T-cell (primary cell): ENCODE measurements around the gene KCNJ12. TPM values are rescaled to one million over a fixed set of nuclear protein-coding genes. Genes with fewer than 3 reads are reported as not detected.
"Not testable (repeated sequence)": the region's sequence is repeated elsewhere in the genome, so short reads cannot be mapped to it uniquely, and the experiment has no call there.

Experiments
- ATAC-seq, 4 experiments: fragments of 200-7000 bp in 3 of 4; fragments of 150-1000 bp in 1 of 4; cut with Tn5 transposase; replicated peaks in 1 of 4; 1 replicate in 3 of 4; 2 replicates in 1 of 4; pipeline ENCODE4 v1.10.0; 2021; ENCODE audit warnings: moderate library complexity in 3 of 4, mild to moderate bottlenecking in 2 of 4, moderate number of reproducible peaks in 1 of 4
- CTCF ChIA-PET, 2 donors: fragments of 300-600 bp; sonication (Branson Sonifier 250); formaldehyde crosslinking; loops; one replicate each; lab custom pipeline; 2022; ENCODE audit warnings: antibody characterized with exemption in 2 of 2; lab: Charles Lee
- POLR2A ChIA-PET, 2 donors: fragments of 300-600 bp; sonication (Branson Sonifier 250); formaldehyde crosslinking; loops; one replicate each; lab custom pipeline; 2022; ENCODE audit warnings: antibody characterized with exemption in 2 of 2; lab: Charles Lee
- DNase-seq, 35 experiments: peaks; one replicate each; pipeline versions ENCODE4 v3.0.0 to v3.0.0-alpha.2; 2013 to 2023
- H3K27ac ChIP-seq: one replicate; pipeline ENCODE4 v1.5.1; 2013; ENCODE audit warnings: low read length
- H3K27me3 ChIP-seq, 2 experiments: replicated peaks in 1 of 2; 1 replicate in 1 of 2; 2 replicates in 1 of 2; pipeline versions ENCODE4 v1.6.1 to v1.7.0; 2013; ENCODE audit warnings: low read length in 1 of 2, mixed read lengths in 1 of 2; ENCODE audit not compliant: control insufficient read depth in 2 of 2, insufficient read depth in 2 of 2; ENCODE audit errors: extremely low read depth in 1 of 2
- H3K36me3 ChIP-seq, 2 donors: 1 replicate in 1 of 2; 2 replicates in 1 of 2; pipeline versions ENCODE4 v1.6.1 to v1.7.0; 2013; ENCODE audit warnings: low read length in 1 of 2; ENCODE audit not compliant: control insufficient read depth in 2 of 2, insufficient read depth in 1 of 2; ENCODE audit errors: extremely low read depth in 1 of 2
- H3K4me1 ChIP-seq, 2 experiments: 1 replicate in 1 of 2; 2 replicates in 1 of 2; pipeline versions ENCODE4 v1.6.1 to v1.7.0; 2013; ENCODE audit warnings: low read length in 2 of 2, mixed read lengths in 1 of 2; ENCODE audit not compliant: insufficient read depth in 2 of 2, control insufficient read depth in 1 of 2; ENCODE audit errors: extremely low read depth in 1 of 2
- H3K4me3 ChIP-seq, 2 donors: 1 replicate in 1 of 2; 2 replicates in 1 of 2; pipeline versions ENCODE4 v1.5.1 to v1.7.0; 2013; ENCODE audit warnings: mild to moderate bottlenecking in 2 of 2, low read length in 1 of 2, moderate library complexity in 1 of 2; ENCODE audit not compliant: control insufficient read depth in 1 of 2; ENCODE audit errors: extremely low read depth in 1 of 2
- H3K9me3 ChIP-seq: 2 replicates; pipeline ENCODE4 v1.7.0; 2013
- H3K27ac Mint-ChIP-seq, 2 donors: one replicate each; pipeline ENCODE4 v1.8.0; 2020 to 2021; ENCODE audit warnings: mild to moderate bottlenecking in 2 of 2, mixed read lengths in 2 of 2
- H3K27me3 Mint-ChIP-seq, 2 donors: one replicate each; pipeline ENCODE4 v1.8.0; 2021 to 2022; ENCODE audit warnings: mixed read lengths in 2 of 2
- H3K36me3 Mint-ChIP-seq: one replicate; pipeline ENCODE4 v1.8.0; 2021; ENCODE audit warnings: mixed read lengths
- H3K4me1 Mint-ChIP-seq, 3 donors: one replicate each; pipeline ENCODE4 v1.8.0; 2020 to 2022; ENCODE audit warnings: mixed read lengths in 3 of 3, mild to moderate bottlenecking in 1 of 3
- H3K4me3 Mint-ChIP-seq, 3 donors: one replicate each; pipeline ENCODE4 v1.8.0; 2020 to 2022; ENCODE audit warnings: mild to moderate bottlenecking in 3 of 3, mixed read lengths in 3 of 3, moderate library complexity in 3 of 3
- H3K9me3 Mint-ChIP-seq, 3 donors: one replicate each; pipeline ENCODE4 v1.8.0; 2020 to 2022; ENCODE audit warnings: mixed read lengths in 3 of 3
- WGBS: methylation state at CpG from one replicate; pipeline ENCODE4 v1.1.5; 2013; ENCODE audit warnings: missing lambda C conversion rate; ENCODE audit not compliant: insufficient coverage; 5-methylcytosine and 5-hydroxymethylcytosine counted together
- total RNA-seq, 35 experiments: library from RNA in 6 of 35; stranded (reverse) in 6 of 35; fragments of 120-200 nt in 1 of 35; gene quantifications; one replicate each; pipeline versions ENCODE4 v1.2.1 to v1.2.4 and lab custom pipeline; 2013 to 2026

The KCNJ12 gene
- total RNA-seq, 5 donors from 2014 or later (not counting 1 experiment from before 2014, with no cell fraction given) = 0.03 to 0.23 (median 0.10) TPM

GRCh38 chr17:21421421-21422310, 45.5 kb downstream of the KCNJ12 start:
- ATAC-seq, CTCF ChIA-PET, H3K27ac Mint-ChIP-seq, H3K36me3 Mint-ChIP-seq, H3K27ac ChIP-seq, H3K36me3 ChIP-seq, H3K9me3 Mint-ChIP-seq, POLR2A ChIA-PET, H3K4me3 ChIP-seq, H3K27me3 Mint-ChIP-seq, H3K9me3 ChIP-seq, DNase-seq: not testable (repeated sequence)
- Mint-ChIP-seq H3K4me1 (peaks cover 22 to 36% (median 25%) of the 10 kb centered on the region in 3 donors), H3K4me3 (peak overlapping the region in 1 of 3 donors; percentile 24)
- WGBS = 78% methylated on average over 20 of the region's 20 CpGs
- Histone ChIP-seq H3K4me1 (peaks cover 15 to 44% of the 10 kb centered on the region in 2 experiments), H3K27me3 (peaks cover 0 to 30% of the 10 kb centered on the region in 2 experiments)

GRCh38 chr17:21422311-21423189, 46.4 kb downstream of the KCNJ12 start:
- POLR2A ChIA-PET = interaction anchor here in 1 of 2 donors (0.6 kb wide), 3 partner anchors 26 to 380 kb away, joined by 3 to 10 read pairs (median 4); partner anchors contain the start of gene USP22
- 93% methylated on average over 3 of the region's 14 CpGs for WGBS
- Histone ChIP-seq H3K27me3 (peaks cover 0 to 30% of the 10 kb centered on the region in 2 experiments), H3K4me1 (peaks cover 15 to 41% of the 10 kb centered on the region in 2 experiments)
- ATAC-seq, H3K27ac ChIP-seq, H3K9me3 Mint-ChIP-seq, H3K36me3 Mint-ChIP-seq, DNase-seq, H3K9me3 ChIP-seq, H3K4me3 Mint-ChIP-seq, H3K36me3 ChIP-seq, H3K27me3 Mint-ChIP-seq, CTCF ChIA-PET, H3K4me3 ChIP-seq, H3K27ac Mint-ChIP-seq: not testable (repeated sequence)
- peaks cover 22 to 36% (median 25%) of the 10 kb centered on the region in 3 donors for H3K4me1 Mint-ChIP-seq

GRCh38 chr17:21423190-21423493, 47.0 kb downstream of the KCNJ12 start:
- H3K4me3 ChIP-seq, H3K9me3 Mint-ChIP-seq, CTCF ChIA-PET, H3K27ac Mint-ChIP-seq, ATAC-seq, H3K36me3 Mint-ChIP-seq, DNase-seq, H3K9me3 ChIP-seq, H3K4me3 Mint-ChIP-seq, H3K36me3 ChIP-seq, H3K27me3 Mint-ChIP-seq, H3K27ac ChIP-seq: not testable (repeated sequence)
- H3K4me1 Mint-ChIP-seq = peaks cover 20 to 30% (median 22%) of the 10 kb centered on the region in 3 donors
- Histone ChIP-seq H3K27me3 (peaks cover 0 to 30% of the 10 kb centered on the region in 2 experiments), H3K4me1 (peaks cover 13 to 35% of the 10 kb centered on the region in 2 experiments)
- POLR2A ChIA-PET = interaction anchor here in 1 of 2 donors (0.6 kb wide), 2 partner anchors 99 to 380 kb away, joined by 4 to 10 read pairs; partner anchors contain the start of gene USP22
- WGBS = 84% methylated on average over 9 of the region's 9 CpGs

GRCh38 chr17:21424697-21425096, 48.5 kb downstream of the KCNJ12 start:
- Histone ChIP-seq H3K4me1 (peaks cover 4 to 19% of the 10 kb centered on the region in 2 experiments), H3K27me3 (peaks cover 0 to 19% of the 10 kb centered on the region in 2 experiments)
- CTCF ChIA-PET, H3K9me3 Mint-ChIP-seq, H3K27me3 Mint-ChIP-seq, H3K4me3 ChIP-seq, DNase-seq, ATAC-seq, H3K27ac ChIP-seq, POLR2A ChIA-PET, H3K36me3 ChIP-seq, H3K36me3 Mint-ChIP-seq, H3K4me3 Mint-ChIP-seq, H3K27ac Mint-ChIP-seq, H3K9me3 ChIP-seq: not testable (repeated sequence)
- H3K4me1 Mint-ChIP-seq = peaks cover 11 to 19% (median 12%) of the 10 kb centered on the region in 3 donors
- 83% methylated on average over 4 of the region's 7 CpGs for WGBS

- Mint-ChIP-seq H3K27me3 (peaks cover 0 to 3% of the 10 kb centered on the region in 2 donors), H3K36me3 (no peaks in the 10 kb centered on the region), H3K27ac (no peak overlapping the region), H3K4me3 (no peak overlapping the region), H3K4me1 (peaks cover 5 to 13% (median 6%) of the 10 kb centered on the region in 3 donors), H3K9me3 (no peaks in the 10 kb centered on the region)
- ATAC-seq (no peak), DNase-seq (no peak)
- Histone ChIP-seq H3K27ac (no peak overlapping the region), H3K4me1 (peaks cover 4 to 13% of the 10 kb centered on the region in 2 experiments), H3K27me3 (peaks cover 0 to 19% of the 10 kb centered on the region in 2 experiments), H3K36me3 (no peaks in the 10 kb centered on the region), H3K4me3 (no peak overlapping the region), H3K9me3 (no peaks in the 10 kb centered on the region)
- 69% methylated on average over 6 of the region's 10 CpGs for WGBS
- ChIA-PET POLR2A (no interaction called here), CTCF (no interaction called here)
These were observed 49.2 kb downstream of the KCNJ12 start for GRCh38 chr17:21425321-21425720.

- no peak overlapping the region for H3K27ac Mint-ChIP-seq
- peaks cover under 1 to 9% of the 10 kb centered on the region in 2 experiments for H3K4me1 ChIP-seq
- DNase-seq (no peak), ATAC-seq (no peak)
- H3K4me3 Mint-ChIP-seq = no peak overlapping the region
- no peaks in the 10 kb centered on the region for H3K36me3 ChIP-seq
- H3K27ac ChIP-seq = no peak overlapping the region
- no peak overlapping the region for H3K4me3 ChIP-seq
- 10% methylated on average over 2 of the region's 4 CpGs for WGBS
- peaks cover 0 to 3% of the 10 kb centered on the region in 2 donors for H3K27me3 Mint-ChIP-seq
- CTCF ChIA-PET = no interaction called here
- no peaks in the 10 kb centered on the region for H3K9me3 Mint-ChIP-seq
- no peaks in the 10 kb centered on the region for H3K36me3 Mint-ChIP-seq
- peaks cover 0 to 18% of the 10 kb centered on the region in 2 experiments for H3K27me3 ChIP-seq
- H3K4me1 Mint-ChIP-seq = peaks cover 3 to 13% (median 4%) of the 10 kb centered on the region in 3 donors
- no peaks in the 10 kb centered on the region for H3K9me3 ChIP-seq
- POLR2A ChIA-PET = no interaction called here
These were observed 49.6 kb downstream of the KCNJ12 start for GRCh38 chr17:21425736-21426135.
